WTC11 (cell line): Measurements from ENCODE around the gene PLPPR3. TPM values are rescaled to one million over a fixed set of nuclear protein-coding genes. Genes with fewer than 3 reads are reported as not detected.

Experiments used
- ATAC-seq: fragments of 200-7000 bp; cut with Tn5 transposase; 2 replicates; pipeline ENCODE4 v1.10.0; 2021; ENCODE audit warnings: mild to moderate bottlenecking, moderate library complexity
- CTCF ChIA-PET: fragments of 300-600 bp; sonication (Branson Sonifier 250); formaldehyde crosslinking; loops from one replicate; lab custom pipeline; 2021; ENCODE audit warnings: antibody characterized with exemption; lab: Charles Lee
- POLR2A ChIA-PET: fragments of 350-600 bp; sonication (Branson Sonifier 250); formaldehyde crosslinking; loops from one replicate; lab custom pipeline; 2021; ENCODE audit warnings: antibody characterized with exemption; lab: Charles Lee
- DNase-seq: peaks from one replicate; pipeline ENCODE4 v3.0.0; 2021; ENCODE audit warnings: low spot score
- H3K27ac Mint-ChIP-seq: 2 replicates; pipeline ENCODE4 v1.8.0; 2021; ENCODE audit warnings: mixed read lengths
- H3K27me3 Mint-ChIP-seq: 2 replicates; pipeline ENCODE4 v1.8.0; 2021; ENCODE audit warnings: low read depth, mild to moderate bottlenecking, moderate library complexity, mixed read lengths
- H3K36me3 Mint-ChIP-seq: 2 replicates; pipeline ENCODE4 v1.8.0; 2021; ENCODE audit warnings: mixed read lengths
- H3K4me1 Mint-ChIP-seq: 2 replicates; pipeline ENCODE4 v1.8.0; 2022; ENCODE audit warnings: mixed read lengths
- H3K4me3 Mint-ChIP-seq: 2 replicates; pipeline ENCODE4 v1.8.0; 2021; ENCODE audit warnings: mild to moderate bottlenecking, moderate library complexity, mixed read lengths
- H3K9me3 Mint-ChIP-seq: 2 replicates; pipeline ENCODE4 v1.8.0; 2021; ENCODE audit warnings: mixed read lengths
- AFF4 ChIP-seq: sonication (generic); formaldehyde crosslinking; IDR thresholded peaks from 2 replicates; pipeline ENCODE4 v1.8.1; 2023; ENCODE audit warnings: mild to moderate bottlenecking, missing genetic modification reagents, borderline replicate concordance
- E2F4 ChIP-seq: sonication (generic); formaldehyde crosslinking; IDR thresholded peaks from 2 replicates; pipeline ENCODE4 v1.8.1; 2022; ENCODE audit warnings: low read depth, mild to moderate bottlenecking, moderate library complexity, missing genetic modification reagents, borderline replicate concordance
- E2F5 ChIP-seq: sonication (generic); formaldehyde crosslinking; IDR thresholded peaks from 2 replicates; pipeline ENCODE4 v1.8.1; 2022; ENCODE audit warnings: mild to moderate bottlenecking, moderate library complexity, missing genetic modification reagents
- ESRRA ChIP-seq: sonication (generic); formaldehyde crosslinking; IDR thresholded peaks from 2 replicates; pipeline ENCODE4 v1.8.1; 2022; ENCODE audit warnings: mild to moderate bottlenecking, missing genetic modification reagents, borderline replicate concordance
- HMGA2 ChIP-seq: fragments of 250-450 bp; sonication (Bioruptor Pico); IDR thresholded peaks from 2 replicates; pipeline ENCODE4 v1.4.0; 2021; ENCODE audit warnings: mild to moderate bottlenecking, moderate library complexity
- NR2C2 ChIP-seq: sonication (generic); formaldehyde crosslinking; IDR thresholded peaks from 2 replicates; pipeline ENCODE4 v1.8.0; 2022; ENCODE audit warnings: mild to moderate bottlenecking, missing genetic modification reagents
- RORB ChIP-seq: fragments of 250-450 bp; sonication (Bioruptor Pico); IDR thresholded peaks from 2 replicates; pipeline ENCODE4 v1.9.0; 2021; ENCODE audit warnings: mild to moderate bottlenecking
- SMAD3 ChIP-seq: sonication (generic); formaldehyde crosslinking; IDR thresholded peaks from 2 replicates; pipeline ENCODE4 v1.8.0; 2022; ENCODE audit warnings: missing genetic modification reagents, mild to moderate bottlenecking, borderline replicate concordance
- SMAD4 ChIP-seq: sonication (generic); formaldehyde crosslinking; IDR thresholded peaks from 2 replicates; pipeline ENCODE4 v1.8.0; 2022; ENCODE audit warnings: mild to moderate bottlenecking, missing genetic modification reagents
- ZNF263 ChIP-seq: sonication (generic); formaldehyde crosslinking; IDR thresholded peaks from 2 replicates; pipeline ENCODE4 v1.8.1; 2022; ENCODE audit warnings: low read depth, mild to moderate bottlenecking, moderate library complexity, missing genetic modification reagents
- ZNF416 ChIP-seq: fragments of 250-450 bp; sonication (Bioruptor Pico); IDR thresholded peaks from 2 replicates; pipeline ENCODE4 v1.9.0; 2021; ENCODE audit warnings: mild to moderate bottlenecking, inconsistent platforms
- microRNA-seq: library from miRNA; unstranded; fragments of <30 nt; microRNA quantifications from one replicate; pipeline ENCODE4 v1.2.0, GENCODE V29; 2022; ENCODE audit warnings: borderline number of aligned reads
- total RNA-seq: library from RNA; stranded (reverse); gene quantifications from 3 replicates; pipeline ENCODE4 v1.2.3, GENCODE V29; 2021
- TF ChIP-seq, protein P1 (sequence below): fragments of 250-450 bp; sonication (Bioruptor Pico); IDR thresholded peaks from 2 replicates; pipeline ENCODE4 v1.9.0; 2021; ENCODE audit warnings: mild to moderate bottlenecking, borderline replicate concordance
- TF ChIP-seq, protein P2 (sequence below): sonication (generic); formaldehyde crosslinking; IDR thresholded peaks from 2 replicates; pipeline ENCODE4 v1.8.1; 2023; ENCODE audit warnings: mild to moderate bottlenecking, missing genetic modification reagents, moderate library complexity

PLPPR3 gene
- total RNA-seq, 1 experiment from 2014 or later = 60.6 TPM

DNA sequence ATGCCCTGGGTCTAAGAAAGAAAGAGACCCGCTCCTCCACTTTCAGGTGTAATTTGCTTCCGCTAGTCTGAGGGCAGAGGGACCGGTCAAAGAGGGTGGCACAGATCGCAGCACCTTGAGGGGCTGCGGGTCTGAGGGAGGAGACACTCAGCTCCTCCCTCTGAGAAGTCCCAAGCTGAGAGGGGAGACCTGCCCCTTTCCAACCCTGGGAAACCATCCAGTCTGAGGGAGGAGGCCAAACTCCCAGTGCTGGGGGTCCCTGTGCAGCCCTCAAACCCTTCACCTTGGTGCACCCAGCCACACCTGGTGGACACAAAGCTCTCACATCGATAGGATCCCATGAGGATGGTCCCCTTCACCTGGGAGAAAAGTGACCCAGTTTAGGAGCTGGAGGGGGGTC is 57.9 kb downstream of the PLPPR3 start:
- Mint-ChIP-seq H3K9me3 (peaks cover 9% of the 10 kb centered on the region), H3K4me1 (no peaks in the 10 kb centered on the region), H3K4me3 (no peak overlapping the region), H3K27me3 (no peaks in the 10 kb centered on the region; the same call in 1 of the 2 replicates), H3K36me3 (peaks cover 3% of the 10 kb centered on the region; the same call in 1 of the 2 replicates), H3K27ac (no peak overlapping the region)
- DNase-seq (no peak), ATAC-seq (no peak)
- POLR2A ChIA-PET = no interaction called here
- TF ChIP-seq E2F4 (CRISPR knock-in tag) (no peak), NR2C2 (CRISPR knock-in tag) (no peak), RORB (no peak), ESRRA (no peak), E2F5 (CRISPR knock-in tag) (no peak), AFF4 (no peak), HMGA2 (no peak)
- TF ChIP-seq, protein P1, sequence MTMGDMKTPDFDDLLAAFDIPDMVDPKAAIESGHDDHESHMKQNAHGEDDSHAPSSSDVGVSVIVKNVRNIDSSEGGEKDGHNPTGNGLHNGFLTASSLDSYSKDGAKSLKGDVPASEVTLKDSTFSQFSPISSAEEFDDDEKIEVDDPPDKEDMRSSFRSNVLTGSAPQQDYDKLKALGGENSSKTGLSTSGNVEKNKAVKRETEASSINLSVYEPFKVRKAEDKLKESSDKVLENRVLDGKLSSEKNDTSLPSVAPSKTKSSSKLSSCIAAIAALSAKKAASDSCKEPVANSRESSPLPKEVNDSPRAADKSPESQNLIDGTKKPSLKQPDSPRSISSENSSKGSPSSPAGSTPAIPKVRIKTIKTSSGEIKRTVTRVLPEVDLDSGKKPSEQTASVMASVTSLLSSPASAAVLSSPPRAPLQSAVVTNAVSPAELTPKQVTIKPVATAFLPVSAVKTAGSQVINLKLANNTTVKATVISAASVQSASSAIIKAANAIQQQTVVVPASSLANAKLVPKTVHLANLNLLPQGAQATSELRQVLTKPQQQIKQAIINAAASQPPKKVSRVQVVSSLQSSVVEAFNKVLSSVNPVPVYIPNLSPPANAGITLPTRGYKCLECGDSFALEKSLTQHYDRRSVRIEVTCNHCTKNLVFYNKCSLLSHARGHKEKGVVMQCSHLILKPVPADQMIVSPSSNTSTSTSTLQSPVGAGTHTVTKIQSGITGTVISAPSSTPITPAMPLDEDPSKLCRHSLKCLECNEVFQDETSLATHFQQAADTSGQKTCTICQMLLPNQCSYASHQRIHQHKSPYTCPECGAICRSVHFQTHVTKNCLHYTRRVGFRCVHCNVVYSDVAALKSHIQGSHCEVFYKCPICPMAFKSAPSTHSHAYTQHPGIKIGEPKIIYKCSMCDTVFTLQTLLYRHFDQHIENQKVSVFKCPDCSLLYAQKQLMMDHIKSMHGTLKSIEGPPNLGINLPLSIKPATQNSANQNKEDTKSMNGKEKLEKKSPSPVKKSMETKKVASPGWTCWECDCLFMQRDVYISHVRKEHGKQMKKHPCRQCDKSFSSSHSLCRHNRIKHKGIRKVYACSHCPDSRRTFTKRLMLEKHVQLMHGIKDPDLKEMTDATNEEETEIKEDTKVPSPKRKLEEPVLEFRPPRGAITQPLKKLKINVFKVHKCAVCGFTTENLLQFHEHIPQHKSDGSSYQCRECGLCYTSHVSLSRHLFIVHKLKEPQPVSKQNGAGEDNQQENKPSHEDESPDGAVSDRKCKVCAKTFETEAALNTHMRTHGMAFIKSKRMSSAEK (CRISPR knock-in tag) = no peak
- CTCF ChIA-PET = interaction anchor here (1.4 kb wide), 1 partner anchor 22 kb away, joined by 3 read pairs; no protein-coding TSS in a partner anchor

DNA sequence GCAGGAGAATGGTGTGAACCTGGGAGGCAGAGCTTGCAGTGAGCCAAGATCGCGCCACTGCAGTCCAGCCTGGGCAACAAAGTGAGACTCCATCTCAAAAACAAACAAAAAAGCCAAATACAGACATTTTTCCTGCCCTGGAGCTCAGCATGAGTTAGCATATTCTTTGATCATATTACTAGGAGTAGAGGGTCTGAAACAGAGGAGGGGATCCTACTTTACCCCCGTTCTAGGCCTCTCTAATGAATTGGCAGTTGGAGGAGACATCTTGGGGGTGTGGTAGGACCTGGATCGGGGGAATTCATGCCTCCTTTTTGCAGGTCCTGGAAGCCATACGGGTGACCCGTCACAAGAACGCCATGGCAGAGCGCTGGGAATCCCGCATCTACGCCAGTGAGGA is 58.6 kb downstream of the PLPPR3 start:
- peaks cover 5% of the 10 kb centered on the region for H3K36me3 Mint-ChIP-seq
- H3K27ac Mint-ChIP-seq = no peak overlapping the region
- POLR2A ChIA-PET = no interaction called here
- H3K9me3 Mint-ChIP-seq = peaks cover 9% of the 10 kb centered on the region
- no peak for TF ChIP-seq SMAD3
- no peak for TF ChIP-seq ZNF416 (CRISPR knock-in tag)
- TF ChIP-seq ZNF263 (CRISPR knock-in tag) = no peak
- no peak for TF ChIP-seq NR2C2 (CRISPR knock-in tag)
- TF ChIP-seq, protein P2, sequence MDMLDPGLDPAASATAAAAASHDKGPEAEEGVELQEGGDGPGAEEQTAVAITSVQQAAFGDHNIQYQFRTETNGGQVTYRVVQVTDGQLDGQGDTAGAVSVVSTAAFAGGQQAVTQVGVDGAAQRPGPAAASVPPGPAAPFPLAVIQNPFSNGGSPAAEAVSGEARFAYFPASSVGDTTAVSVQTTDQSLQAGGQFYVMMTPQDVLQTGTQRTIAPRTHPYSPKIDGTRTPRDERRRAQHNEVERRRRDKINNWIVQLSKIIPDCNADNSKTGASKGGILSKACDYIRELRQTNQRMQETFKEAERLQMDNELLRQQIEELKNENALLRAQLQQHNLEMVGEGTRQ (CRISPR knock-in tag) = no peak
- no peak for TF ChIP-seq SMAD4 (CRISPR knock-in tag)
- TF ChIP-seq, all 79 proteins: peak for 0
- H3K4me1 Mint-ChIP-seq = no peaks in the 10 kb centered on the region
- no peak overlapping the region for H3K4me3 Mint-ChIP-seq
- DNase-seq (no peak), ATAC-seq (no peak)
- H3K27me3 Mint-ChIP-seq = no peaks in the 10 kb centered on the region; the same call in 1 of the 2 replicates
- CTCF ChIA-PET = interaction anchor here (1.4 kb wide), 1 partner anchor 22 kb away, joined by 3 read pairs; no protein-coding TSS in a partner anchor

Small RNAs within 50 kb of the gene (microRNA-seq; reads per million reads assigned to microRNA genes)
- 47.9 reads per million, percentile 52 among the genes with 10 or more reads in this experiment for gene MIR3187
- gene MIR4745 = 21.7 reads per million, percentile 40 among the genes with 10 or more reads in this experiment

Other genes starting within 250 kb of the PLPPR3 start
- 758 to 847 TPM (median 841 TPM) in 3 replicates for gene BSG, start 249.4 kb downstream of the PLPPR3 start, total RNA-seq
- gene HCN2, start 232.1 kb downstream of the PLPPR3 start, total RNA-seq = 8.0 to 9.2 TPM (median 8.1 TPM) in 3 replicates
- 113 to 139 TPM (median 116 TPM) in 3 replicates for gene POLRMT, start 188.4 kb downstream of the PLPPR3 start, total RNA-seq
- gene FGF22, start 182.1 kb downstream of the PLPPR3 start, total RNA-seq = 1.4 to 1.6 TPM (median 1.6 TPM) in 3 replicates
- 66.7 to 84.4 TPM (median 68.1 TPM) in 3 replicates for gene RNF126, start 158.7 kb downstream of the PLPPR3 start, total RNA-seq
- gene FSTL3, start 145.6 kb downstream of the PLPPR3 start, total RNA-seq = 8.7 to 12.2 TPM (median 10.1 TPM) in 3 replicates
- gene PRSS57, start 126.5 kb downstream of the PLPPR3 start, total RNA-seq = not detected in 3 replicates
- gene PALM, start 113.0 kb downstream of the PLPPR3 start, total RNA-seq = 17.7 to 25.6 TPM (median 22.1 TPM) in 3 replicates
- gene MISP, start 70.8 kb downstream of the PLPPR3 start, total RNA-seq = 0.66 to 0.78 TPM (median 0.70 TPM) in 3 replicates
- gene PTBP1, start 24.5 kb downstream of the PLPPR3 start, total RNA-seq = 663 to 692 TPM (median 680 TPM) in 3 replicates
- 1.2 to 3.3 TPM (median 2.5 TPM) in 3 replicates for gene AZU1, start 5.9 kb upstream of the PLPPR3 start, total RNA-seq
- gene PRTN3, start 19.0 kb upstream of the PLPPR3 start, total RNA-seq = 0.53 to 0.82 TPM (median 0.61 TPM) in 3 replicates
- gene ELANE, start 30.3 kb upstream of the PLPPR3 start, total RNA-seq = not detected in 3 replicates
- gene CFD, start 37.7 kb upstream of the PLPPR3 start, total RNA-seq = 1.7 to 2.7 TPM (median 2.5 TPM) in 3 replicates
- 66.9 to 88.8 TPM (median 84.5 TPM) in 3 replicates for gene MED16, start 71.2 kb upstream of the PLPPR3 start, total RNA-seq
- gene RNU6-9, start 71.5 kb upstream of the PLPPR3 start, total RNA-seq = not detected in 3 replicates
- 85.5 to 99.5 TPM (median 88.3 TPM) in 3 replicates for gene R3HDM4, start 91.3 kb upstream of the PLPPR3 start, total RNA-seq
- 2.9 to 4.4 TPM (median 3.6 TPM) in 3 replicates for gene KISS1R, start 95.4 kb upstream of the PLPPR3 start, total RNA-seq
- 102 to 116 TPM (median 113 TPM) in 3 replicates for gene ARID3A, start 104.1 kb upstream of the PLPPR3 start, total RNA-seq
- gene WDR18, start 162.4 kb upstream of the PLPPR3 start, total RNA-seq = 140 to 147 TPM (median 146 TPM) in 3 replicates
- gene GRIN3B, start 178.5 kb upstream of the PLPPR3 start, total RNA-seq = 1.9 to 2.5 TPM (median 2.4 TPM) in 3 replicates
- 176 to 202 TPM (median 191 TPM) in 3 replicates for gene TMEM259, start 199.2 kb upstream of the PLPPR3 start, total RNA-seq
- gene RNU6-2, start 199.6 kb upstream of the PLPPR3 start, total RNA-seq = not detected in 3 replicates
- 387 to 391 TPM (median 390 TPM) in 3 replicates for gene CNN2, start 204.7 kb upstream of the PLPPR3 start, total RNA-seq
- gene ABCA7, start 218.2 kb upstream of the PLPPR3 start, total RNA-seq = 40.3 to 45.0 TPM (median 41.3 TPM) in 3 replicates
- gene ARHGAP45, start 245.2 kb upstream of the PLPPR3 start, total RNA-seq = 40.9 to 46.4 TPM (median 44.1 TPM) in 3 replicates